Ovary (tissue), 3 donors: ENCODE data around the gene GTF2A1.

Source experiments
- CTCF ChIP-seq, 3 donors: fragments of 450-650 bp in 2 of 3; fragments of 200-600 bp in 1 of 3; IDR thresholded peaks; one replicate each; pipeline versions ENCODE4 v1.5.1 to v1.8.0; 2016 to 2022; ENCODE audit warnings: antibody characterized with exemption in 3 of 3, mild to moderate bottlenecking in 1 of 3
- POLR2A ChIP-seq: fragments of 450-650 bp; IDR thresholded peaks from one replicate; pipeline ENCODE4 v1.6.1; 2017; ENCODE audit warnings: antibody characterized with exemption, mild to moderate bottlenecking, moderate library complexity
- donor health status: DM: no; HTN: no; CAD: no.

- TF ChIP-seq CTCF (IDR thresholded peaks at IDR 0.05) (no peak), POLR2A (no peak)
These were observed 47.9 kb downstream of the GTF2A1 start for GRCh38 chr14:81172881-81173280.
